HTERT RPE-1 (cell line): ENCODE results near the gene VAV2.

Experiments
- in situ Hi-C: fragments of 300-500 bp; cut with MboI; formaldehyde crosslinking; loops from 4 replicates; pipeline ENCODE4 v1.14.3; 2020; ENCODE audit warnings: low sequenced_read_pairs

The VAV2 gene

GRCh38 chr9:133824106-133824801, 167.9 kb downstream of the VAV2 start:
- in situ Hi-C loops = no loop called here

DNA sequence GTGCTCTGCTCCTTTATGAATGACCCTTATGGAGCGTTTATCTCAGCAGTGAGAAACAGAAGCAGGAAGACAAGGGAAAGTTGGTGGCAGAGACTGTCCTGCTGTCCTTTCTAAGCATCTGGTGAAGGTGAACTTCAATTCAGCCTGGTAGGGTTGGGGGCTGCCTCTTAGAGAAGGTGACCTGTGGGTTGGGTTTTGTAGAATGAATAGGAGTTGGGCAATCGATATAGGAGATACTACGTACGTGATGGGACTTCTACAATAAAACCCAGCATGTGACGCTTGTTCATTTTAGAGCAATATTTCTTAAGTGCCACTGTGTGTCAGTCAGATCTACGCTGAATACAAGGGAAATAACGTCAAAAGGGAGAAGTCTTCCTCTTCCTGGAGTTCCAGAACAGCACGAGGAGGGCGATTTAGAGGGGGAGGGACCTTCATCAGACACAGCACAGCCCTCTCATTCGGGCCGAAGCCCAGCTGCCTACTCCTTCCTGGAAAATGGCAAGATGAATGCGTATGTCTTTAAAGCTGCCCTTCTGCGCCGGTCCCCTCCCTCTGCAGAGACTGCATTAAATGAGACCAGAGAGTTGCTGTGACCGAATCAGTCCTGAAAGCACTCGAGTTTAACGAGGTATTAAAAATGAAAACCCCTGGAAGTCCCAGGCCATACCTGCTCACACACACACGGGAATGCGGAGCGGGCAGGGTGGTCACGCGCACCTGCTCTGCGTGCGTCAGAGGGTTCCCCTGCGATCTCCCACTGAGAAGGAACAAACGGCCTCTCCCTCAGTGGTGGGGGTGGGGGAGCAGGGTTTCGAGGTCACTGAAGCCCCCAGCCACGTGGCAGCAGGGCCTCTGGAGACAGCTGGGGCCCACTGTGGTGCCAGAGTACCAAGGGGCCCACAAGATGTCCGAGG, 168.7 kb downstream of the VAV2 start:
- in situ Hi-C loops = no loop called here

DNA sequence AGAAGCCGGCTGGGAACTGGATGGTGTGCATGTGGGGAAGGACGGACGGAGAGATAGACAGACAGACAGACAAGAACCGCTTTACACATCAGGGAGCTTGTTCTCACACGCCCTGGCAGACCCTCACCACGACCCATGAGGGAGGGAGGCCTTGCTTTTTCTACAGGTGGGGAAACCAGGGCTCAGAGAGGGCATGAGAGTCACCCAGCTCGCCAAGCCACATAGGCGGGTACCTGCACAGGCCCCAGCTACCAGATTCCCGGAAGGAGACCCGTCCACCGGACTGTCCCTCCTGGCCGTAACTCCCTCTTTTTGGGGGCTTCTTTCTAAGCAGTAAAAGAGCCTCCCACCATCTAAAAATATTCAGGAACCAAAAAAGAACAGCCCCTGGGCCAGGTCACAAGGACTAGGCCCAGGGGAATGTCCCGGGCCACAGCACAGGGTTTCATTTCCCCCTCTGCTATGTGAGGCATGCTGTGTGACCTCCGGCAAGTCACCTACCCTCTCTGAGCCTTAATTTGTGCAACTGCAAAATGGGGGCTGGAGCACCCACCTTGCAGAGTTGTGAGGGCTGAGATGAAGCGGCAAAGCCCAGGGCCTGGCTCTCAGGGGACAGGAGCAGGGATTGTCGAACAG, 169.6 kb downstream of the VAV2 start:
- in situ Hi-C loops = no loop called here

- in situ Hi-C loops = no loop called here
Observed at GRCh38 chr9:133821601-133822429, 170.3 kb downstream of the VAV2 start.

GRCh38 chr9:133819923-133820322, 172.2 kb downstream of the VAV2 start:
- in situ Hi-C loops = no loop called here

- in situ Hi-C loops = no loop called here
Observed at GRCh38 chr9:133818444-133818843, 173.7 kb downstream of the VAV2 start.

DNA sequence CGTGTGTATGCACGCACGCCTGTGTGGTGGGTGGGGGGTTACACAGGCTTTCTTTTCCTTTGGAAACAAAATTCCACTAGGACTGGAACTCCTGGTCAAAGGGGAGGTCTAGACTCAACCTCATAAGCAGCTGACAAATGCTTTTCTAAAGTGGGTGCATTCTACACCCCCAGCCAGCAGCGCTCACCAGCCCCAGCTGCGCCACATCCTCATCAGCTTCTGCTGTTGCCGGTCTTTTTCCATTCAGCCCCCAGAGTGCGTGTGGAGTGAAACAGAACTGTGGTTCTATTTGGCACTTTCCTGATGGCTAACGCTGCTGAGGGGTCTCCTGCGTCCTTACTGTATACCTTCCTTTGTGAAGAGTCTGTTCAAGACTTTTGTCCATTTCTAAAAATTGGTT, 176.3 kb downstream of the VAV2 start:
- in situ Hi-C loops = no loop called here

GRCh38 chr9:133814586-133815208, 177.4 kb downstream of the VAV2 start:
- in situ Hi-C loops = no loop called here

- in situ Hi-C loops = no loop called here
Observed at GRCh38 chr9:133813749-133814585, 178.2 kb downstream of the VAV2 start.

DNA sequence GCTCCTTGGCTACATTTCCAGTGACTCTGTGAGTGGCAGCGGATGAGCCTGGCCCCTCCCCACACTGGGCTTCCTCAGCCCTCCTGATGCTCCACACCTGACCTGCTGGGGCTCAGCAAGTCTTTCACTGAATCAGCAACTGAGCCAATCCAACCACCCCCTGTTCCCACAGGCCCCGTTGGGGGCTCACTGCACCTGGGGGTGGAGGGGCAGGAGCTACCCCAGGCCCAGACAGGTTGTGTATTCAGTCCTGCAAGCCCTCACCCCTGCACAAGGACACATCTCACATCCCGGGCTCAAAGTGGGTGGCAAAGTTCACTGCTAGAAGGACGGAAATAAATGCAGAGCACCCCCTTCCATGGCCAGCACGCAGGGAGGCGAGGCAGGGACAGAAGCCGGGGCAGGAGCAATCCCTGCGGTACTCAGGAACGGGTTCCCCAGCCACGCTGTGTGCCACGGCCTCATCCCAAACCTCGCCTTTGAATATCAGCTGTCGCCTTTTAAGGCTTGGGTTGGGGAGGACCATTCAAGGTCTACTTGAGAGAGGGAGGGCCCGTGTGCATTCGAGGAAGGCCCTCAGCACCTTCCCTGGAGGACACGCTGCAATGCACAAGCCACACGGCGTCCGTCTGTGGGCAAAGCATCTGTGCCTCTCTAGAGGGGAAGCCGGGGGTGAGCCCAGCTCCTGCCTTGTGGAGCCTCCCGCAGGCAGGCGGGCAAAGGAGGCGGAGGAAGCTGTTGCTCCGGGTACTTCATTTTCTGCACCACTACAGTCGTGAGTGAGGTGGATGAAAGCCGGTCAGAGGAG, 179.0 kb downstream of the VAV2 start:
- in situ Hi-C loops = no loop called here

DNA sequence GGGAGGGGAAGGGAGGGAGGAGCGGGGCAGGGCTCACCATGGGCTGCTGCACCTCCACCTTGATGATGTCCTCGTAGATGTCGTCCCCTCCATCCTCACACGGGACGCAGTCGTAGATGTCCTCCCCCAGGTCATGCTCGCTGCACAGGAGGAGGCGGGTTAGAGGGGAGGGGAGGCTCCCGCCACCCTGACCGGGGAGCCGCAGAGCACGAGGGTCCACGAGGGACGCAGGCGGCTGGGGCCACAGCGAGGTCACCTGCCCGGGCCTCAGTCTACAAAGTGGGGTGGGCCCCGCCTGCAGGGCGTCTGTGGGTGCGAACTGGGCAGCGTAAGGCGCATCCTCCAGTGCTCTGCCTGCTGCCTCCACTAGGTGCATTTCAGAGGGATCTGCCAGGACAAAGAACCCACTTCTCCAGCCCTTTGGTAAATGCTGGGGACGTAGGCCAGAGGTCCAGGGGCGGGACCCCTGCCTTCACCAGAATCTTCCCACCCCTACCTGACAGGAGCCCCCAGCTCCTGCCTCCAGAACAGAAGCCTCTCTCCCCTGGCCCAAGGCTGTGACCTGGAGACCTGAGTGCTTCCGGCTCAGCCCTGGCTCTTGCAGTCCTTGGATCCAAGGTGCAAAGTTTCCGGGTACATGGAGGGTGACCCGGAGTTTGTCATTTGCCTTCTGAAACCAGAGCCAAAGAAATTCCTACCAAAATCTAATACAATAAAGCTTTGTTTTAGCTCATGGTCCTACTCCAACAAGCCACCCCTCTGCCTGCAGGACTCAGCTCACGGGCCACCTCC, 179.9 kb downstream of the VAV2 start:
- in situ Hi-C loops = no loop called here

- in situ Hi-C loops = no loop called here
Observed at GRCh38 chr9:133811471-133811870, 180.7 kb downstream of the VAV2 start.

- in situ Hi-C loops = no loop called here
Observed at GRCh38 chr9:133810556-133811195, 181.4 kb downstream of the VAV2 start.

GRCh38 chr9:133809335-133809734, 182.8 kb downstream of the VAV2 start:
- in situ Hi-C loops = no loop called here

GRCh38 chr9:133807818-133808217, 184.3 kb downstream of the VAV2 start:
- in situ Hi-C loops = no loop called here

DNA sequence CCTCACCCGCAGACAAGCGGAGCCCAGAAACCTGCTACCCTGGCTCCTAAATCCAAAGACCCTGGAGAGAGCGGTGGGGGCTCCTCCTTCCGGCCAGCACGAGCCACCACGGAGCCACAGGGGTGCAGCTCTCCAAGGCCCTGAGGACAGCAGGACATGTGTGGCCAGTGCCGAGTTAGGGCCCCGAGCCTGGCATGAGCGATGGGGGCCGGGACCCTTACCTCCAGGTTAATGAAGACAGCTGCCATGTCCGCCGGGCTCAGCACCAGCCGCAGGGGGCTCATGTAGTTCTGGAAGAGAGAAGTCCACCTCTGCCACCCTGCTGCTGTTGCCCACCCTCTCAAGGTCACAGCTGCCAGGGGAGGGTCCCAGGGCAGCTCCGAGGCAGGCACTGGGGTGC, 185.1 kb downstream of the VAV2 start:
- in situ Hi-C loops = no loop called here

- in situ Hi-C loops = no loop called here
Observed at GRCh38 chr9:133806623-133807010, 185.5 kb downstream of the VAV2 start.
